ENCODE data around the gene PRKAR2B.

PRKAR2B gene

GRCh38 chr7:107173191-107173590, 128.7 kb downstream of the PRKAR2B start:
- no peak for ATAC-seq
- H3K36me3 Mint-ChIP-seq = peaks cover 67% of the 10 kb centered on the region
- no peak for DNase-seq (ENCODE audit: low spot score in 2 of 2)
- H3K27ac Mint-ChIP-seq = peak overlapping the region; percentile 70
- no peaks in the 10 kb centered on the region for H3K9me3 Mint-ChIP-seq
- peaks cover 54% of the 10 kb centered on the region for H3K4me1 Mint-ChIP-seq
- H3K4me3 Mint-ChIP-seq = peak overlapping the region; percentile 59

GRCh38 chr7:107173691-107174406, 129.3 kb downstream of the PRKAR2B start:
- peaks cover 51% of the 10 kb centered on the region for H3K4me1 Mint-ChIP-seq
- H3K9me3 Mint-ChIP-seq = no peaks in the 10 kb centered on the region
- H3K4me3 Mint-ChIP-seq = peak overlapping the region; percentile 59
- peak overlapping the region; percentile 70 for H3K27ac Mint-ChIP-seq
- no peak for DNase-seq (ENCODE audit: low spot score in 2 of 2)
- peaks cover 66% of the 10 kb centered on the region for H3K36me3 Mint-ChIP-seq
- ATAC-seq = peak; percentile 74

DNA sequence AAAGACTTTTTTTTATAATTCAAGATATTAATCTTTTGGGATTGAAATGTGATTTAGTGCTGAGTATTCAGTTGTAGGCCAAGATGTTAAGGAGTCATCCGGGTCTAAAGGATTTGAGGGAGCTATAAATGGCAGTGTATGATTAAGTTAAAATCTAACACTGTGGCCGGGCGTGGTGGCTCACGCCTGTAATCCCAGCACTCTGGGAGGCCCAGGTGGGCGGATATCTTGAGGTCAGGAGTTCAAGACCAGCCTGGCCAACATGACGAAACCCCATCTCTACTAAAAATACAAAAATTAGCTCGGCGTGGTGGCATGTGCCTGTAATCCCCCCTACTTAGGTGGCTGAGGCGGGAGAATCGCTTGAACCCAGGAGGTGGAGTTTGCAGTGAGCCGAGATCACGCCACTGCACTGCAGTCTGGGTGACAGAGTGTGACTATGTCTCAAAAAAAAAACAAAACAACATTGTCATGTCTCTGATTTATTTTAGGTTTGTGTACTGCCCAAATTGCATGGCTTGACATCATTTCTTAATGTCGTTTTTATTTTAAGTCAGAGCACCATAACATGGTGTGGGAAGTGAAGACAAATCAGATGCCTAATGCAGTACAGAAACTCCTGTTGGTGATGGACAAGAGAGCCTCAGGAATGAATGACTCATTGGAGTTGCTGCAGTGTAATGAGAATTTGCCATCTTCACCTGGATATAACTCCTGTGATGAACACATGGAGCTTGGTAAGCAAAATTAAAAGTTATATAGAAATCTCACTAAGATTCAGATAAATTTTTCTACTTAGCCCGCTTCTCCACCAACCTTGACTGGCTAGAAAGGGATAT, 135.0 kb downstream of the PRKAR2B start:
- H3K27ac Mint-ChIP-seq = peak overlapping the region; percentile 39
- ATAC-seq (peak; percentile 69), DNase-seq (ENCODE audit: low spot score in 2 of 2) (no peak)
- no peaks in the 10 kb centered on the region for H3K9me3 Mint-ChIP-seq
- peaks cover 87% of the 10 kb centered on the region for H3K36me3 Mint-ChIP-seq
- H3K4me1 Mint-ChIP-seq = peaks cover 30% of the 10 kb centered on the region
- H3K4me3 Mint-ChIP-seq = peak overlapping the region; percentile 10

DNA sequence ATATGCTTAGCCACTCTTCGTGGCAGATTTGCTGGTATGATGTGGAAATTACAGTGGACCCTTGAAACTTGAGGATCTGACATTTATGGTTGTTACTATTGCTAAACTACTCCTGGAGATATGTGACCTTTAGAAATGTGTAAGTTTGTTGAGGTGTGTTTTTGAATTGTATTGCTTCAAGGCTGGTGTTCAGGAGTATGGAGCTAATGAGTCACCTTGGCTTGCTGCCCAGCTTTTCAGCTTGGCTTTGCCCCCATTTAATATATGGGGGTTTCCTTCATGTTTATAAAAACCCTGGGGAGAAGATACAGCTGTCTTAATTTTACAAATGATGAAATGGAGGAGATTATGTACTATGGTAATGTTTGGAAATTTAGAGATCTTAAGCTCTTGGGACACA, 135.9 kb downstream of the PRKAR2B start:
- peak overlapping the region; percentile 10 for H3K4me3 Mint-ChIP-seq
- peaks cover 32% of the 10 kb centered on the region for H3K4me1 Mint-ChIP-seq
- peaks cover 93% of the 10 kb centered on the region for H3K36me3 Mint-ChIP-seq
- ATAC-seq (peak; percentile 80), DNase-seq (ENCODE audit: low spot score in 2 of 2) (no peak)
- H3K27ac Mint-ChIP-seq = peak overlapping the region; percentile 39
- H3K9me3 Mint-ChIP-seq = no peaks in the 10 kb centered on the region

DNA sequence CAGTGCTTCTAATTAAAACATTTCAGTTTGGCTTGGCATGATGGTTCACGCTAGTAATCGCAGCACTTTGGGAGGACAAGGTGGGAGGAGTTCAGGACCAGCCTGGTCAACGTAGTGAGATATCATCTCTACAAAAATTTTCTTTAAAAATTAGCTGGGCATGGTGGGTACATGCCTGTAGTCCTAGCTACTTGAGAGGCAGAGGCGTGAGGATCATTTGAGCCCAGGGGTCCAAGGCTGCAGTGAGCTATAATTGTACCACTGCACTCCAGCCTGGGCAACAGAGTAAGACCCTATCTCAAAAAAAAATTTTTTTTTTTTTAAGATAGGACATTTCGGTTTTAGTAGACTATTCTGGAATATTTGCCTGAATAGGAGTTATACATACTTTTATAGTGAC, 136.7 kb downstream of the PRKAR2B start:
- H3K27ac Mint-ChIP-seq = peak overlapping the region; percentile 39
- no peak overlapping the region for H3K4me3 Mint-ChIP-seq
- no peak for ATAC-seq
- peaks cover 29% of the 10 kb centered on the region for H3K4me1 Mint-ChIP-seq
- no peak for DNase-seq (ENCODE audit: low spot score in 2 of 2)
- no peaks in the 10 kb centered on the region for H3K9me3 Mint-ChIP-seq
- H3K36me3 Mint-ChIP-seq = peaks cover 93% of the 10 kb centered on the region

- Mint-ChIP-seq H3K27ac (peak overlapping the region; percentile 74), H3K4me1 (peaks cover 12% of the 10 kb centered on the region), H3K4me3 (no peak overlapping the region), H3K36me3 (peaks cover 100% of the 10 kb centered on the region), H3K9me3 (no peaks in the 10 kb centered on the region)
- ATAC-seq (no peak), DNase-seq (ENCODE audit: low spot score in 2 of 2) (no peak)
Observed at GRCh38 chr7:107185716-107186115, 141.2 kb downstream of the PRKAR2B start.

GRCh38 chr7:107186240-107186639, 141.7 kb downstream of the PRKAR2B start:
- Mint-ChIP-seq H3K4me1 (peaks cover 7% of the 10 kb centered on the region), H3K27ac (no peak overlapping the region), H3K9me3 (no peaks in the 10 kb centered on the region), H3K36me3 (peaks cover 100% of the 10 kb centered on the region), H3K4me3 (no peak overlapping the region)
- ATAC-seq (no peak), DNase-seq (ENCODE audit: low spot score in 2 of 2) (no peak)

GRCh38 chr7:107187774-107188173, 143.3 kb downstream of the PRKAR2B start:
- peaks cover 7% of the 10 kb centered on the region for H3K4me1 Mint-ChIP-seq
- peaks cover 100% of the 10 kb centered on the region for H3K36me3 Mint-ChIP-seq
- no peak overlapping the region for H3K27ac Mint-ChIP-seq
- no peak for ATAC-seq
- no peaks in the 10 kb centered on the region for H3K9me3 Mint-ChIP-seq
- H3K4me3 Mint-ChIP-seq = no peak overlapping the region
- DNase-seq (ENCODE audit: low spot score in 2 of 2) = no peak

DNA sequence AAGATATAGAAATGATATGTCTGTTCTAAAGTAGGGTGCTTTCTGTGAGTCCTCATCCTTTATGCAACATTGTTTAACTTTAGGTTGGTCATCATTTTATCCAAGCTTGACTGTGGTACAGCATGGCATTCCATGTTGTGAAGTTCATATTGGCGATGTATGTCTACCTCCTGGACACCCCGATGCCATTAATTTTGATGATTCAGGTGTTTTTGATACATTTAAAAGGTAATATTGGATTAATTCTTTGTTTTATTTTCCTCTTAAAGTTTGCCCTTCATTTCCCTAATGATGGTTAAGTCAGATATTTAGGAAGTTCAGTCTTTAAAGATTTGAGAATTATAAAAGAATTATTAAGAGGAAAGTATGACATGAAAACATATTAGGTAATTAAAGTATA, 145.6 kb downstream of the PRKAR2B start:
- Mint-ChIP-seq H3K27ac (no peak overlapping the region), H3K4me3 (no peak overlapping the region), H3K9me3 (no peaks in the 10 kb centered on the region), H3K4me1 (peaks cover 2% of the 10 kb centered on the region), H3K36me3 (peaks cover 96% of the 10 kb centered on the region)
- DNase-seq (ENCODE audit: low spot score in 2 of 2) (no peak), ATAC-seq (no peak)

DNA sequence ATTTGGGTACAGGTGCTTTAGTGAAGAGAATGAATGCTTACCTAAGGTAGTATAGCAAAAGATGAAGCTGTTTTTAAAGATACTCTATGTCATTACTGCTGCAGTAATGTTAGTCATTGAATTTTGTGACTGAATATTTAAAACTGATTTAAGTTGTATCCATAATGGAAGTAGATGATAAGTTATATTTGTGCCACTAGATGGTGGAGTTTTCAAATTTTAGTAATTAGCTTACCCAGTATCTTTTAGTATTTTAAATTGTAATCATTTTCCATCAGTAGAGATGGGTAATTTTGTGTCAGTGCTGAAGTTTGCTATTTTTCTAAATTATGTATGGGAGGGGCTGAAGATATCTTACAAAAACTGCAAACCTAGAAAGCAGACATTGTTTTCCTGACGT, 149.5 kb downstream of the PRKAR2B start:
- no peaks in the 10 kb centered on the region for H3K4me1 Mint-ChIP-seq
- no peaks in the 10 kb centered on the region for H3K9me3 Mint-ChIP-seq
- ATAC-seq = no peak
- no peak overlapping the region for H3K27ac Mint-ChIP-seq
- H3K4me3 Mint-ChIP-seq = no peak overlapping the region
- DNase-seq (ENCODE audit: low spot score in 2 of 2) = no peak
- peaks cover 96% of the 10 kb centered on the region for H3K36me3 Mint-ChIP-seq

GRCh38 chr7:107196834-107197610, 152.5 kb downstream of the PRKAR2B start:
- peaks cover 96% of the 10 kb centered on the region for H3K36me3 Mint-ChIP-seq
- H3K27ac Mint-ChIP-seq = peak overlapping the region; percentile 76
- ATAC-seq (no peak), DNase-seq (ENCODE audit: low spot score in 2 of 2) (no peak)
- H3K4me1 Mint-ChIP-seq = no peaks in the 10 kb centered on the region
- H3K4me3 Mint-ChIP-seq = no peak overlapping the region
- H3K9me3 Mint-ChIP-seq = no peaks in the 10 kb centered on the region

GRCh38 chr7:107201795-107202450, 157.4 kb downstream of the PRKAR2B start:
- peak overlapping the region; percentile 67 for H3K27ac Mint-ChIP-seq
- ATAC-seq = peak; percentile 58
- no peak overlapping the region for H3K4me3 Mint-ChIP-seq
- no peaks in the 10 kb centered on the region for H3K9me3 Mint-ChIP-seq
- DNase-seq (ENCODE audit: low spot score in 2 of 2) = no peak
- H3K36me3 Mint-ChIP-seq = peaks cover 99% of the 10 kb centered on the region
- no peaks in the 10 kb centered on the region for H3K4me1 Mint-ChIP-seq

GRCh38 chr7:107203607-107204006, 159.1 kb downstream of the PRKAR2B start:
- DNase-seq (ENCODE audit: low spot score in 2 of 2) = no peak
- Mint-ChIP-seq H3K36me3 (peaks cover 82% of the 10 kb centered on the region), H3K9me3 (no peaks in the 10 kb centered on the region), H3K4me1 (no peaks in the 10 kb centered on the region), H3K4me3 (no peak overlapping the region), H3K27ac (no peak overlapping the region)
- no peak for ATAC-seq

DNA sequence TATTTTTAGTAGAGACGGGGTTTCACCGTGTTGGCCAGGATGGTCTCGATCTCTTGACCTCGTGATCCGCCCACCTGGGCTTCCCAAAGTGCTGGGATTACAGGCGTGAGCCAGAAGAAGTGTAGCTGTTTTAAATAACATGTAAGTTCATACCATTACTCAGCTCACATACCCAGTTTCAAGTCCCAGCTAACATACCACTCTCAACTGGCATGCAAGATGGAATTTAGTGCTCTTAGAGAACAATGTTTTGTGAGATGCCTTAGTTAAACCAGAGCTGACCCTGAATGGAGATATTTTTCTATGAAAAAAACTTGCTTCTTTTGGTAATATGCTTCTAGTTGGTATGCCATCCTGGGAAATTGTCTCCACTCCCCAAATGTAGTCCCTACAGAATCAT, 161.6 kb downstream of the PRKAR2B start:
- Mint-ChIP-seq H3K4me3 (no peak overlapping the region), H3K27ac (no peak overlapping the region), H3K9me3 (no peaks in the 10 kb centered on the region), H3K4me1 (no peaks in the 10 kb centered on the region), H3K36me3 (peaks cover 72% of the 10 kb centered on the region)
- DNase-seq (ENCODE audit: low spot score in 2 of 2) = no peak
- ATAC-seq = no peak

DNA sequence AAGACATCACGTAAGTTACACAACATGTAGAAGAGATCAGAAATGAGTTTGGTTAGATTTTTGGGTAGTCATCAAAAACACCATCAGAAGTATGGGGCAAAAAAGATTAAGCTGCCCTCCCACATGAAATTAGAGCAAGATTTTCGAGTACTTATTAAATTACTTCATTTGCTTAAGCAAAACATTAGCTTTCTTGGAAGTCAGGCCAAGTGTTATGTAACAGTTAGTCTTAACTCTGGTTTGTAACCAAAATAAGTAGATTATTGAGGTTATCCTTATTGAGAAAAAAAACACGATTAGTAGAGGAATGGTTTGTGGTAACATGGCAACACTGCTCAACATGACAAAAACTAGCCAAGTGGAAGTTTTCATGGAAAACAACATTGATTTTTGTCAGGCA, 162.2 kb downstream of the PRKAR2B start:
- ATAC-seq (no peak), DNase-seq (ENCODE audit: low spot score in 2 of 2) (no peak)
- H3K36me3 Mint-ChIP-seq = peaks cover 66% of the 10 kb centered on the region
- no peak overlapping the region for H3K27ac Mint-ChIP-seq
- H3K4me1 Mint-ChIP-seq = no peaks in the 10 kb centered on the region
- H3K4me3 Mint-ChIP-seq = no peak overlapping the region
- H3K9me3 Mint-ChIP-seq = no peaks in the 10 kb centered on the region

Measured in stimulated activated effector memory CD8-positive, alpha-beta T cell treated with anti-CD3 and anti-CD28 coated beads, Interleukin-12 subunit alpha, Interleukin-12 subunit beta, amount 100 ng/mL, for 72 hours (primary cell).